H1 (cell line): Measurements from ENCODE around the gene PSME2.

ENCODE experiments used
- CEBPB ChIP-seq: IDR thresholded peaks from 2 replicates; pipeline ENCODE4 v1.6.1; 2012; ENCODE audit warnings: low read depth, low read length
- CHD1 ChIP-seq: IDR thresholded peaks from 2 replicates; pipeline ENCODE4 v1.6.1; 2012; ENCODE audit warnings: low read depth, low read length, improper control_type of control experiment
- HDAC6 ChIP-seq: IDR thresholded peaks from one replicate; pipeline ENCODE4 v1.7.1; 2012; ENCODE audit warnings: low read depth, mild to moderate bottlenecking, inconsistent platforms, low read length, moderate library complexity
- POLR2A ChIP-seq, 2 experiments: IDR thresholded peaks; 1 replicate in 1 of 2; 2 replicates in 1 of 2; pipeline ENCODE4 v1.6.1; 2011; ENCODE audit warnings: low read depth in 2 of 2, low read length in 2 of 2, mild to moderate bottlenecking in 2 of 2; ENCODE audit errors: control extremely low read depth in 1 of 2
- RFX5 ChIP-seq: IDR thresholded peaks from 2 replicates; pipeline ENCODE4 v1.6.1; 2011; ENCODE audit warnings: low read depth, low read length, improper control_type of control experiment, borderline replicate concordance
- RXRA ChIP-seq: IDR thresholded peaks from 2 replicates; pipeline ENCODE4 v1.6.1; 2011; ENCODE audit warnings: low read depth, mild to moderate bottlenecking, low read length, moderate library complexity; ENCODE audit not compliant: insufficient read depth
- SIN3A ChIP-seq, 2 experiments: IDR thresholded peaks in 1 of 2; conservative IDR thresholded peaks in 1 of 2; 2 replicates each; pipeline ENCODE4 v1.6.1; 2011 to 2012; ENCODE audit warnings: low read length in 2 of 2, improper control_type of control experiment in 1 of 2, low read depth in 1 of 2, mild to moderate bottlenecking in 1 of 2
- TF ChIP-seq, protein P1 (sequence below): IDR thresholded peaks from 2 replicates; pipeline ENCODE4 v1.6.1; 2011; ENCODE audit warnings: low read length, improper control_type of control experiment
- TF ChIP-seq, protein P2 (sequence below), 3 experiments: IDR thresholded peaks; 1 replicate in 2 of 3; 2 replicates in 1 of 3; pipeline versions ENCODE4 v1.5.1 to v1.6.1; 2011; ENCODE audit warnings: low read length in 3 of 3, mild to moderate bottlenecking in 3 of 3, inconsistent platforms in 2 of 3, low read depth in 1 of 3, moderate library complexity in 1 of 3; ENCODE audit not compliant: insufficient read depth in 1 of 3; ENCODE audit errors: control extremely low read depth in 1 of 3

DNA sequence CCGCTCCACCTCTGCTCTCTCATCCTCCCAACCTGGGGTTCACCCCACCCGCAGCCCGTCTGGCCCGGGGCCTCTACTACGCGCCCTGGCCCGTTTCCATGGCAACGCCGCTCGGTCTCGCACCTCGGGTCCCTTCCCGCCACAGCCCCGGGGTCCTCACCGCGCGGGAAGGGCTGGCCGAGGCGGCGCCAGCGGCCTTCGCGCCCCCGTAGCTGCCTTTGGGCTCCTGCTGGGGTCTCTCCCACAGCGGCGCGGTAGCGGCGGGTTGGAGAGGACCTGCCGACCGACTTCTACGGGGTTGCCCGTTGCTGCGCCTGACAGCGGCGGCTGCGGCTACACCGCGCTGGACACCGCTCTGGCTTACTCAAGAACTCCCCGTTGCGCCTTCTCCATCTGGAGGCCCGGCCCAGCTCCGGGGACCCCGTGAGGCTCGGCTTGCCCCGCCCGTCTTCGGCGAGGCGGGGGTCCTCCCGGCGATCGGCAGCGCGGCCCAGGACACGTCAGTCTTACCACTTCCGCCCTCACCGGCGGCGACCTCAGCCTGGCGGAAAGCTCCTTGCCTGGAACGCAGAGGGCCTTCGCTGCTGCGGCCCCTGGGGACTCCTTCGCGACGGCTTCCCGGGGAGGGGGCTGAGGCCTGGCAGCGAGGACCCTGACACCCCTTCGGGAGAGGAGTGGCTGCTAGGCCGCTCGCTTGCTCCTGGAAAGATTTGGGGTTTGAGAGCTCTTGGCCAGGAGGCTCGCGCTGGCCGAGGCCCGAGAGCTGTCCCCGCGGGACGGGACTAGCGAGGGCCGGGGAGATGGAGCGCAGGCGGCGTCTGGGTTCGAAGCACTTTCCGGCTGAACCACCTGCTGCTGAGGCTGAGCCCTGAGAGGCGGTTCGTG is 49.0 kb upstream of the PSME2 start, which contains the start of gene TM9SF1:
- TF ChIP-seq, protein P1, sequence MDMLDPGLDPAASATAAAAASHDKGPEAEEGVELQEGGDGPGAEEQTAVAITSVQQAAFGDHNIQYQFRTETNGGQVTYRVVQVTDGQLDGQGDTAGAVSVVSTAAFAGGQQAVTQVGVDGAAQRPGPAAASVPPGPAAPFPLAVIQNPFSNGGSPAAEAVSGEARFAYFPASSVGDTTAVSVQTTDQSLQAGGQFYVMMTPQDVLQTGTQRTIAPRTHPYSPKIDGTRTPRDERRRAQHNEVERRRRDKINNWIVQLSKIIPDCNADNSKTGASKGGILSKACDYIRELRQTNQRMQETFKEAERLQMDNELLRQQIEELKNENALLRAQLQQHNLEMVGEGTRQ = 0 out of 2 replicates have a peak, but pooled peaks have one; percentile 21
- TF ChIP-seq RXRA (no peak), HDAC6 (no peak), RFX5 (no peak), CEBPB (no peak), SIN3A (conservative IDR thresholded peaks at IDR 0.05 in 1 of 2, IDR thresholded peaks at IDR 0.05 in 1 of 2; ENCODE audit: low read depth in 1 of 2, low read length in 2 of 2) (peak; percentile 56 to 62; a peak in 2 of 4 replicates), CHD1 (no peak), POLR2A (IDR thresholded peaks at IDR 0.05; ENCODE audit: control extremely low read depth in 1 of 2, low read depth in 2 of 2, low read length in 2 of 2) (peak; percentile 7 to 61; a peak in 2 of 3 replicates)
- TF ChIP-seq, protein P2, sequence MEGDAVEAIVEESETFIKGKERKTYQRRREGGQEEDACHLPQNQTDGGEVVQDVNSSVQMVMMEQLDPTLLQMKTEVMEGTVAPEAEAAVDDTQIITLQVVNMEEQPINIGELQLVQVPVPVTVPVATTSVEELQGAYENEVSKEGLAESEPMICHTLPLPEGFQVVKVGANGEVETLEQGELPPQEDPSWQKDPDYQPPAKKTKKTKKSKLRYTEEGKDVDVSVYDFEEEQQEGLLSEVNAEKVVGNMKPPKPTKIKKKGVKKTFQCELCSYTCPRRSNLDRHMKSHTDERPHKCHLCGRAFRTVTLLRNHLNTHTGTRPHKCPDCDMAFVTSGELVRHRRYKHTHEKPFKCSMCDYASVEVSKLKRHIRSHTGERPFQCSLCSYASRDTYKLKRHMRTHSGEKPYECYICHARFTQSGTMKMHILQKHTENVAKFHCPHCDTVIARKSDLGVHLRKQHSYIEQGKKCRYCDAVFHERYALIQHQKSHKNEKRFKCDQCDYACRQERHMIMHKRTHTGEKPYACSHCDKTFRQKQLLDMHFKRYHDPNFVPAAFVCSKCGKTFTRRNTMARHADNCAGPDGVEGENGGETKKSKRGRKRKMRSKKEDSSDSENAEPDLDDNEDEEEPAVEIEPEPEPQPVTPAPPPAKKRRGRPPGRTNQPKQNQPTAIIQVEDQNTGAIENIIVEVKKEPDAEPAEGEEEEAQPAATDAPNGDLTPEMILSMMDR (IDR thresholded peaks at IDR 0.05; ENCODE audit: control extremely low read depth in 1 of 3, insufficient read depth in 1 of 3, low read depth in 1 of 3, low read length in 3 of 3) = peak in 1 of 3 experiments; percentile 8; a peak in 1 of 4 replicates
